SH-SY5Y (cell line): Measurements from ENCODE around the gene LSM14B.

Experiments
- GATA2 ChIP-seq: IDR thresholded peaks from 2 replicates; pipeline ENCODE4 v1.6.1; 2011; ENCODE audit warnings: mild to moderate bottlenecking, low read depth, low read length
- GATA3 ChIP-seq: IDR thresholded peaks from 2 replicates; pipeline ENCODE4 v1.6.1; 2011; ENCODE audit warnings: low read depth, mild to moderate bottlenecking, low read length, moderate library complexity

LSM14B gene

DNA sequence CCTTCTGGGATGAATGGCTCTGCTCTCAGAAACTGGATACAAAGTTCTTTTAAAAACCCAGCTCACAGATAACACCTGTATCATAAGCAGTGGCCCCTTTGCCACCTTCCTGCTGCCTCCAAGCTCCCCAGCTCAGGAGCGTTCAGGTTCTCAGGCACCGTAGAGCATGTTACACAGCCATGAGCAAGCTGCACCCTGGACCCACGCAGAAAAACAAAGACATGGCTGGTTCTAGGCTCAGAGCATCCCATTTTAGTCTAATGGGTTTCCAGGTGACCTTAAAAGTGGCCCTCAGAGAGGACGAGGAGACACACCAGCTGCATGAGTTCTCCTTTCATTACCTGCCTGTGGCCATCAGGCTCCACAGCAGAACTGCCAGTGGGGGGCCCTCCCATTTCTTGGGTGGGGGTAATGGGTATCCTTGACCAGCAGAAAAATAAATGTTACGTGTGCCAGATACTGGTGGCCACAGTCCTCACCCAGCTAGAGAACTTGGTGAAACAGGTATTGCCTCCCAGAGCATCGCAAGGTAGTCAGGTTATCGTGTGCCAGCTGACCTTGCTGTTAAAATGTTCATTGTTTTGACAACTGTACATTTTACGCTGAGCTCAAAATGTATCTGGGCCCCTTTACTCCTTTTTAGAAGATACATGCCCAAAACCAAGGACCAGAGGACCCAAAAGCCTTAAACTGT is 13.4 kb downstream of the LSM14B start:
- TF ChIP-seq GATA3 (no peak), GATA2 (no peak)

DNA sequence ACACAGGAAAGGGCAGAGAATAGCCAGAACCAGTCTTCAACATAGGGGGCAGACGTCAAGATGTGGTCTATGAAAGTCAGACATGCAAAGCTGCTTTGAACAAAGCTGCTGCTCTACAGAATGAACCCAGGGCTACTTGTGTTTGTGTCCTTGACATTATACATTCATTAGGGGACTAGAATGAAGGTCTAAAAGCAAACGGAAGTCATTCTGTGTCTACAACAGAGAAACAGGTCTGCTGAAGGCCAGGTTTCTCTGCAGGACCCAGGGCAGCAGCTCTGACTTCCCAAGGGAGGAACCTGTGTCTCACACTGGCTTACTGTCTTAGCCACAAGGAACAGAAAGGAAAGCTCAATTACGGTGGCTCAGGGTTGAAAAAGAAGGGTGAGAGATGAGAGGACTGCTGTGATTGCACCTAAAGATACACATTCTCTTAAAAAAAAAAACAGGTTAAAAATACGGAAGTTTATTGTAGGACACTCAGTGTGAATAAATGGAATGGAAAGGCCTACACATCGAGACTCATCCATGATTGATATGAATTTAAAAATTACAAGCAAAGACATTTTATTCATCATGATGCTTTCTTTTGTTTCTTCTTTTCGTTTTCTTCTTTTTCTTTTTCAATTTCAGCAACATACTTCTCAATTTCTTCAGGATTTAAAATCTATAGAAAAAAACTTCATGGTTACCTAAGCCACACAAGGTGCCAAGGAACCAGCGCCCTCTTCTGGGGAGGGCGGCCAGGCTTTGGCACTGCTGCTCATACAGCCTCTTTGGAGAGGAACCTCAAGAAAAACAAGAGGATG is 14.2 kb downstream of the LSM14B start:
- no peak for TF ChIP-seq GATA2
- no peak for TF ChIP-seq GATA3

GRCh38 chr20:62137092-62137384 is 14.8 kb downstream of the LSM14B start:
- no peak for TF ChIP-seq GATA3
- TF ChIP-seq GATA2 = no peak

GRCh38 chr20:62137478-62138203 is 15.4 kb downstream of the LSM14B start:
- TF ChIP-seq GATA2 (no peak), GATA3 (no peak)

DNA sequence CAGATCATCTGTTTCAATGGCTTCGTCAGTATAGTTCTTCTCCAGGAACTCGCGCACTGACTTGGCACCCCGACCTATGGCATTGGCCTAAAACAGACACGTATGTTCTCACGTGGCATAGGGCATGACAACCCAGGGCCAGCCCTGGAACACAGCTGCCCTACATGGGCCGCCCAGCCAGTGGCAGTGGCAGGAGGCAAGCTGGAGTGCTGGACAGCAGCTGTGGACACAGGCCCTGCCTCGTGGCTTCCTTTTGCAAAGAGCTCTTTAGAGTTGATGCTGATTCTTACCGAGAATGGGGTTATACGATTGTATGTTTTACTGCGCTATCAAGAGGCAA is 15.9 kb downstream of the LSM14B start:
- TF ChIP-seq GATA3 (no peak), GATA2 (no peak)

- no peak for TF ChIP-seq GATA2
- no peak for TF ChIP-seq GATA3
These were observed 16.6 kb downstream of the LSM14B start for GRCh38 chr20:62138912-62139311.

GRCh38 chr20:62139636-62140035 is 17.4 kb downstream of the LSM14B start:
- TF ChIP-seq GATA2 (no peak), GATA3 (no peak)

DNA sequence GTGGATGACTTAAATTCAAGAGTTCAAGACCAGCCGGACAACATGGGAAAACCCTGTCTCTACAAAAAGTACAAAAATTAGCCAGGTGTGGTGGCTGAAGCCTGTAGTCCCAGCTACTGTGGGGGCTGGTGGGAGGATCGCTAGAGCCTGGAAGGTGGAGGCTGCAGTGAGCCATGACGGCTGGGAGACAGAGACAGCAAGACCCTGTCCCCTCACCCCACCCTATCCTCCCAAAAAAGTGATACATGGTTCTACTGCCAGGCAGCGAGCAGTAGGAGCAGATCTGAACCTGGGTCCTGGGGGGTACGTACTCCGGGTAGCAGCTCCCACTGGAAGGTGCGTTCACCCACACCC is 18.7 kb downstream of the LSM14B start:
- TF ChIP-seq GATA2 (no peak), GATA3 (no peak)

DNA sequence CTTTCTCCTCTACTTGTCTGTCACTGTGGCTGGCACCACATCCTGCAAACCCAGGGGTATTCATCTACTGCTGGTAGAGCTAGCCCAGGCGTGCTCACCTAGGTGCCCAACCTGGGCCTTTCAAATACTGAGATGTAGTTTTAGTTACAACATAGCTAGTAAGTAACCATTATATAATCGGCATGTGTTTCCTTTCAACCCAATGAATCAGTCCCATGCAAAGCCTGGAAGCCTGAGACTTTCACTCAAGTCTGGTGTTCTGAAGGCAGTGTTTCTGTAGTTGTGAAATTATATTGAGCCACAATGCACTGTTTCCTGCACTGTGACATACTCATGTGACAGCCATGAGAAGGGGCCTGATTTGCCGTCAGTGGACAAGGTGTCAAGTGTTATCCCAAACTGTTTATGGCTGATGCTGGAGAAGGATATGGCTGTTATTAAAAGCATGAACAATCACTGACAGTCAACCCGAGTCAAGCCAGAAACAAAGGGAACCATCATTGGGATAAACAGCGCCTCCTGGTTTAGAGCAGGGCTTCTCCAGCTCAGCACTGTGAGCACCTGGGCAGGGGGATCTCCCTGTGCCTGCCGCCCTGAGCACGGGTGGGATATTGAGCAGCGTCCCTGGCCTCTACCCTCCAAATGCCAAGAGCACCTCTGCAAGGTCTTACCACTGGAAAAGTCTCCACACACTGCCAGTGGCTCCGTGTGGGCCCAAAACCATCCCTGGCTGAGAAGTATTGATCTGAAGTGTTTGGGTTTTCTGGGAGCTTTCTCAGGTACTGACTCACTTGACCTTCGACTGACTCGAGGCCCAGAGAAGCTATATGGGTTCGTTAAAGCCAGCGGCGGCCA is 19.3 kb downstream of the LSM14B start:
- TF ChIP-seq GATA3 = no peak
- no peak for TF ChIP-seq GATA2

DNA sequence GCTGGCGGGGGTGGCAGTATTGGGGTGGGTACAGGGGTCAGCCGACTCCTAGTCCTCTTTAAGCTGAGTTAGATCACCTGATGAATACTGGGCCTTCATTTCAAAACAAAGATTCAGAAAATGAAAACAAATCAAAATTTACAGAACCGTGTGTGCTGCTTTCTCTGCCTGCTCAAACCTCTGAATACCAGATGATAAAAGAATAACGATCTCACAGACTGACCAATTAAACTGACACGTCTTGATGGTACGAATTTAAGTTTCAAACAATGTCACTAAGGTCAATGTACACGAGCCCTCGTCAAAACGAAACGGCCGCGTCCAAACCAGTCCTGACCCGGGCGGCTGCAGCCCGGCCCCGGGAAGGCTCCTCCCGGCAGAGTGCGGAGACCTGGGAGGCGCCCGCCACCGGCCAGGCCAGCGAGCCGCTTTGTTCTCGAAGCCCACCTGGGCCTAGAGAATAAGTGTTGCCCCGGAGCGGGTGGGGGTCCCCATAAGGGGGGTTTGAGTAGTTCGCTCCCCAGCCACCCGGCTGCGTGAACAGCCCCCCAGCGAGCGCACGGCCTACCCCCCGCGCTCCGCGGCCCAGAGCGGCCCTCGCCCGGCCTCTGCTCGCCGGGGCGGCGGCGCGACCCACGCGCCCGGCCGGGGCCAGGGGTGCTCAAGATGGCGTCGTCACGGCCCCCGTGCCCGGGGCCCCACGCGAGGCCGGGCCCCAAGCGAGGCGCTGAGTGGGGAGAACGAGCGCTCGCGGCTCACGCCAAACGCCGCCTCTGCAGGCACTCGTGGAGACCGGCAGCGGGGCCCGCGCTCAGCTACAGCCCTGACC is 20.2 kb downstream of the LSM14B start:
- no peak for TF ChIP-seq GATA2
- no peak for TF ChIP-seq GATA3

DNA sequence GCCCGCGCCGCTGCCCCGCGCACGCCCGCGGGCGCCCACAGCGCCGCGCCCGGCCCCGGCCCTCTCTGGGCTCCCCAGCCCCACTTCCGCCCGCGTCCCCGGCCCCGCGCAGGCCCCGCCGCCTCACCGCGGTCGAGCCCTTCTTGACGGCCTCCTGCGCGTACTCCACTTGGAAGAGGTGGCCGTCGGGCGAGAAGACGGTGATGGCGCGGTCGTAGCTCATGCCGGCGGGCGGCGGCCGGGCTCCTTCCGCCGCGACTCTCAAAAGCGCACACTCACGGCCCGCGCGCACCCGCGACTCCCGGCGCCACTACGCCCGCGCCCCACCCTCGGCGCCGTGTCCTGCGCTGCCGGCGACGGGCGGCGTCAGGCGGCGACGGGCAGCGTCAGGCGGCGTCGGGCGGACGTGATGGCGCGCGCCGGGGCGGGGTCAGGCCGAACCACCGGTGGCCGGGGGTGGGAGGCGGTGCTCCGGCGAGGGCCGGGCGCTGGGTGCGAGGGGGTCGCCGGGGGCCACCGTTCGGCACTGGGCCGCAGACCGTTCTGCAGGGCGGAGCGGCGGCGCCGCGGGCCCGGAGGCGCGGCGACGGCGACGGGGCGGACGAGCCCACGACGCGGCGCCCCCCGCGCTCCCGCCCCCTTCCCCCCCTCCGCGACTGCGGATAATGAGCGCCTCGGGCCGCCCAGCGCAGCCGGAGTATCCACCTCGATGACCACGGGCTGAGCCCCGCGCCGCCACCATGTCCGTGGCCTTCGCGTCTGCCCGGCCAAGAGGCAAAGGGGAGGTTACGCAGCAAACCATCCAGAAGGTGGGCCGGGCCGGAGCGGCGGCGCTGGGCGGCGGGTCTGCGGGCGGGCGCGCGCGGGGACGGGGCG is 21.0 kb downstream of the LSM14B start, which contains the start of the genes PSMA7 and SS18L1:
TSS of gene PSMA7 (minus strand) at position 314 of the 876 bp plus-strand sequence. CDS start at position 223, 91 bp downstream.
TSS of gene SS18L1 (plus strand) at position 689 of the 876 bp plus-strand sequence. CDS start at position 741, 52 bp downstream.
- TF ChIP-seq GATA3 = no peak
- no peak for TF ChIP-seq GATA2
